Kidney tubule cell (primary cell): Measurements from ENCODE around the gene APOLD1.
"Not testable (repeated sequence)": the region's sequence is repeated elsewhere in the genome, so short reads cannot be mapped to it uniquely, and the experiment has no call there.

Experiments
- DNase-seq: peaks from one replicate; pipeline ENCODE4 v3.0.0-alpha.2; 2018; ENCODE audit warnings: low spot score

The APOLD1 gene

GRCh38 chr12:12784911-12785814 is at the start of gene APOLD1:
Gene APOLD1, plus strand, starts transcription at chr12:12785659. Its CDS starts 33 bp downstream, at chr12:12785692.
- no peak for DNase-seq

GRCh38 chr12:12736759-12737676 is 48.4 kb upstream of the APOLD1 start:
- peak; percentile 52 for DNase-seq

GRCh38 chr12:12738152-12738551 is 47.3 kb upstream of the APOLD1 start:
- DNase-seq = not testable (repeated sequence)

- DNase-seq = no peak
These were observed 43.8 kb upstream of the APOLD1 start for GRCh38 chr12:12741660-12742059.

GRCh38 chr12:12744546-12745305 is 40.7 kb upstream of the APOLD1 start:
- no peak for DNase-seq

GRCh38 chr12:12745576-12746211 is 39.8 kb upstream of the APOLD1 start:
- DNase-seq = peak; percentile 34

GRCh38 chr12:12747278-12747677 is 38.2 kb upstream of the APOLD1 start:
- no peak for DNase-seq

- no peak for DNase-seq
These were observed 37.4 kb upstream of the APOLD1 start for GRCh38 chr12:12748044-12748443.

- no peak for DNase-seq
These were observed 36.0 kb upstream of the APOLD1 start for GRCh38 chr12:12749433-12749832.

- DNase-seq = no peak
These were observed 29.5 kb upstream of the APOLD1 start for GRCh38 chr12:12755923-12756322.

GRCh38 chr12:12757121-12757520 is 28.3 kb upstream of the APOLD1 start:
- no peak for DNase-seq

- DNase-seq = no peak
These were observed 26.1 kb upstream of the APOLD1 start for GRCh38 chr12:12759234-12759915.

- no peak for DNase-seq
These were observed 20.6 kb upstream of the APOLD1 start for GRCh38 chr12:12764824-12765223.

GRCh38 chr12:12770262-12770661 is 15.2 kb upstream of the APOLD1 start:
- DNase-seq = no peak

GRCh38 chr12:12774791-12775190 is 10.7 kb upstream of the APOLD1 start:
- no peak for DNase-seq

GRCh38 chr12:12776261-12776660 is 9.2 kb upstream of the APOLD1 start:
- DNase-seq = peak; percentile 8

GRCh38 chr12:12777092-12777491 is 8.4 kb upstream of the APOLD1 start:
- no peak for DNase-seq

GRCh38 chr12:12779007-12779406 is 6.5 kb upstream of the APOLD1 start:
- no peak for DNase-seq

GRCh38 chr12:12779529-12779928 is 5.9 kb upstream of the APOLD1 start:
- peak; percentile 93 for DNase-seq

- DNase-seq = no peak
These were observed 1.3 kb upstream of the APOLD1 start for GRCh38 chr12:12784116-12784515.

- DNase-seq = no peak
These were observed 869 bp downstream of the APOLD1 start for GRCh38 chr12:12786351-12786705.
